Measurements from ENCODE around the gene NATD1. TPM values are rescaled to one million over a fixed set of nuclear protein-coding genes. Genes with fewer than 3 reads are reported as not detected.

The NATD1 gene
- total RNA-seq, 1 experiment from 2014 or later: 0.75 TPM

DNA sequence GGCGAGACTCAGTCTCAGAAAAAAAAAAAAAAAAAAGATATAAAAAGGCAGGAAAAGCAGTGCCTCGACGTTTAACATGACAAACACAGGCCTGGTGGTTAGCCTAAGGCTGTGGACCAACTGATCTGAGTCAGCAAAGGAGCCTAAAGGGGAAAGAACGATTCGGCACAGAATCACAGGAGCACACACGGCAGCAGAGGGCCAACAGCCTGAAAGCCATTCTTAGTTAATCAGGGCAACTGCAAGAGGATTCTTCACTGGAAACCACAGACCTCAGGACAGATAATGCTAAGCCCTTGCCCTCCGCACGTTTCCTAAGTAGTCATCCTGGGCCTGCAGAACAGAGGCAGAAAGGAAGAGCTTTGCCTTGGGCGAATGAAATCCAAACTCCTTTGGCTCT, 53.9 kb downstream of the NATD1 start:
- H3K4me3 ChIP-seq (ENCODE audit: low read depth, low read length, poor library complexity, severe bottlenecking): no peak overlapping the region
- no peaks in the 10 kb centered on the region for H3K4me1 ChIP-seq (ENCODE audit: insufficient read depth, low read length, poor library complexity, severe bottlenecking)
- H3K27ac ChIP-seq (ENCODE audit: low read depth, low read length, poor library complexity, severe bottlenecking): no peak overlapping the region
- H3K9me3 ChIP-seq (ENCODE audit: low read depth, low read length, poor library complexity, severe bottlenecking): no peaks in the 10 kb centered on the region
- no peak for DNase-seq (ENCODE audit: low spot score)
- ChIA-PET CTCF (no interaction called here), POLR2A (ENCODE audit: low non-redundant PET) (no interaction called here)
- intact Hi-C loops (cut with micrococcal nuclease; ENCODE audit: unreplicated experiment): no loop called here
- no peaks in the 10 kb centered on the region for H3K27me3 ChIP-seq (replicated peaks; ENCODE audit: insufficient read depth, low read depth, low read length, poor library complexity)
- BruUV-seq (replicated peaks): no TSS peak
- peaks cover 28% of the 10 kb centered on the region for H3K36me3 ChIP-seq (ENCODE audit: insufficient read depth, low read length, poor library complexity, severe bottlenecking)
- TF ChIP-seq EZH2 (IDR thresholded peaks at IDR 0.05; ENCODE audit: borderline replicate concordance, low read depth, low read length, poor library complexity, severe bottlenecking): no peak
- TF ChIP-seq, protein P1, sequence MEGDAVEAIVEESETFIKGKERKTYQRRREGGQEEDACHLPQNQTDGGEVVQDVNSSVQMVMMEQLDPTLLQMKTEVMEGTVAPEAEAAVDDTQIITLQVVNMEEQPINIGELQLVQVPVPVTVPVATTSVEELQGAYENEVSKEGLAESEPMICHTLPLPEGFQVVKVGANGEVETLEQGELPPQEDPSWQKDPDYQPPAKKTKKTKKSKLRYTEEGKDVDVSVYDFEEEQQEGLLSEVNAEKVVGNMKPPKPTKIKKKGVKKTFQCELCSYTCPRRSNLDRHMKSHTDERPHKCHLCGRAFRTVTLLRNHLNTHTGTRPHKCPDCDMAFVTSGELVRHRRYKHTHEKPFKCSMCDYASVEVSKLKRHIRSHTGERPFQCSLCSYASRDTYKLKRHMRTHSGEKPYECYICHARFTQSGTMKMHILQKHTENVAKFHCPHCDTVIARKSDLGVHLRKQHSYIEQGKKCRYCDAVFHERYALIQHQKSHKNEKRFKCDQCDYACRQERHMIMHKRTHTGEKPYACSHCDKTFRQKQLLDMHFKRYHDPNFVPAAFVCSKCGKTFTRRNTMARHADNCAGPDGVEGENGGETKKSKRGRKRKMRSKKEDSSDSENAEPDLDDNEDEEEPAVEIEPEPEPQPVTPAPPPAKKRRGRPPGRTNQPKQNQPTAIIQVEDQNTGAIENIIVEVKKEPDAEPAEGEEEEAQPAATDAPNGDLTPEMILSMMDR (conservative IDR thresholded peaks at IDR 0.05; ENCODE audit: low read depth, low read length): no peak

DNA sequence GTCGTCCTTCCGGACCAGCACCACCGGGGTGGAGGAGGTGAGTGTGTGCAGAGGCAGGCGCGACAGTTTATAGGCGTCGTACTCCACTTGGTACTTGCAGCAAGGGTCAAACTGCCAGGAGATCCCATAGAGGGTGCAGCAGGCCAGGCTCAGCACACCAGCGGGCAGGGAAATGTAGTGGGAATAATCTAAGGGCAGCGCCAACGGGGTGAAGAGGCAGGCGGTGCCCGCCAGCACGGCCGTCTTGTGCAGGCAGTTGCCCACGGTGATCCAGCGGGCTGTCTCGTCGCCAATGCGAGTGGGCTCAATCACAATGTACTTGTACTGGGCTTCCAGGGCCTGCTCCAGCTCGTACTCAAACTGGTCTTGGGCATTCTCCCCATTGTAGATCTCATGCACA, 54.8 kb downstream of the NATD1 start:
- no peak overlapping the region for H3K4me3 ChIP-seq (ENCODE audit: low read depth, low read length, poor library complexity, severe bottlenecking)
- TF ChIP-seq, protein P1 (conservative IDR thresholded peaks at IDR 0.05; ENCODE audit: low read depth, low read length): no peak
- no peak for TF ChIP-seq EZH2 (IDR thresholded peaks at IDR 0.05; ENCODE audit: borderline replicate concordance, low read depth, low read length, poor library complexity, severe bottlenecking)
- BruUV-seq (replicated peaks): no TSS peak
- no peaks in the 10 kb centered on the region for H3K9me3 ChIP-seq (ENCODE audit: low read depth, low read length, poor library complexity, severe bottlenecking)
- no peaks in the 10 kb centered on the region for H3K27me3 ChIP-seq (replicated peaks; ENCODE audit: insufficient read depth, low read depth, low read length, poor library complexity)
- CTCF ChIA-PET: no interaction called here
- no peak for DNase-seq (ENCODE audit: low spot score)
- POLR2A ChIA-PET (ENCODE audit: low non-redundant PET): no interaction called here
- intact Hi-C loops (cut with micrococcal nuclease; ENCODE audit: unreplicated experiment): no loop called here
- H3K4me1 ChIP-seq (ENCODE audit: insufficient read depth, low read length, poor library complexity, severe bottlenecking): no peaks in the 10 kb centered on the region
- H3K27ac ChIP-seq (ENCODE audit: low read depth, low read length, poor library complexity, severe bottlenecking): no peak overlapping the region
- peaks cover 28% of the 10 kb centered on the region for H3K36me3 ChIP-seq (ENCODE audit: insufficient read depth, low read length, poor library complexity, severe bottlenecking)

DNA sequence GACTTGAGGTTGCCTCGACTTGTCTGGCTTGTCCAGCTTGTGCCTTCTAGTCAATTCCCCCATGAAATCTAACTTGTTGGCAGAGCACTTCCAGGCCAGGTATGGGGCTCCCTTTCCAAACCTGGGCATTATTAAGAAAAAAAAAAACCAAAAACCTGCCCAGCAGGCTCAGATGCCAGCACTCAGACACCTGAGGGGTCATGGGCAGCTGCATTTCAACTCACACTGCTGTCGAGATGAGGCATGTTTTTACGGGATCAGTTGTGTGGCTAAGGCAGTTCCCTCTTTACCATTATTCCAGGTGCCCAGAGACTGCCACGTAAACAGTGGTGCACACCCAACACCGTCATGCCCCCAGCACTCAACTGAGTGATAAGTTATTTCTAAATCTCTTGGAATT, 57.1 kb downstream of the NATD1 start:
- no peak for DNase-seq (ENCODE audit: low spot score)
- Histone ChIP-seq H3K36me3 (ENCODE audit: insufficient read depth, low read length, poor library complexity, severe bottlenecking) (peaks cover 28% of the 10 kb centered on the region), H3K27ac (ENCODE audit: low read depth, low read length, poor library complexity, severe bottlenecking) (no peak overlapping the region), H3K27me3 (replicated peaks; ENCODE audit: insufficient read depth, low read depth, low read length, poor library complexity) (no peaks in the 10 kb centered on the region), H3K9me3 (ENCODE audit: low read depth, low read length, poor library complexity, severe bottlenecking) (no peaks in the 10 kb centered on the region), H3K4me1 (ENCODE audit: insufficient read depth, low read length, poor library complexity, severe bottlenecking) (no peaks in the 10 kb centered on the region), H3K4me3 (ENCODE audit: low read depth, low read length, poor library complexity, severe bottlenecking) (no peak overlapping the region)
- no TSS peak for BruUV-seq (replicated peaks)
- intact Hi-C loops (cut with micrococcal nuclease; ENCODE audit: unreplicated experiment): no loop called here
- TF ChIP-seq, protein P1 (conservative IDR thresholded peaks at IDR 0.05; ENCODE audit: low read depth, low read length): no peak
- TF ChIP-seq EZH2 (IDR thresholded peaks at IDR 0.05; ENCODE audit: borderline replicate concordance, low read depth, low read length, poor library complexity, severe bottlenecking): no peak
- POLR2A ChIA-PET (ENCODE audit: low non-redundant PET): no interaction called here
- CTCF ChIA-PET: no interaction called here
